HG03460 (cell line): Measurements from ENCODE around the gene ATP8A1.

Experiments used
- ATAC-seq: cut with Tn5 transposase; IDR thresholded peaks from one replicate; pipeline ENCODE4 v1.9.1; 2021; ENCODE audit not compliant: unreplicated experiment

ATP8A1 gene

GRCh38 chr4:42627885-42628646 is 28.8 kb downstream of the ATP8A1 start:
- peak; percentile 92 for ATAC-seq

- ATAC-seq: no peak
Observed at GRCh38 chr4:42626629-42627146, 30.2 kb downstream of the ATP8A1 start.

GRCh38 chr4:42625329-42625728 is 31.6 kb downstream of the ATP8A1 start:
- no peak for ATAC-seq

- ATAC-seq: no peak
Observed at GRCh38 chr4:42624551-42624950, 32.4 kb downstream of the ATP8A1 start.

- no peak for ATAC-seq
Observed at GRCh38 chr4:42618023-42618422, 38.9 kb downstream of the ATP8A1 start.

GRCh38 chr4:42617030-42617429 is 39.9 kb downstream of the ATP8A1 start:
- no peak for ATAC-seq

GRCh38 chr4:42616572-42616971 is 40.3 kb downstream of the ATP8A1 start:
- ATAC-seq: no peak

- no peak for ATAC-seq
Observed at GRCh38 chr4:42615131-42615763, 41.7 kb downstream of the ATP8A1 start.

GRCh38 chr4:42612898-42613297 is 44.0 kb downstream of the ATP8A1 start:
- no peak for ATAC-seq

- ATAC-seq: no peak
Observed at GRCh38 chr4:42610941-42611340, 46.0 kb downstream of the ATP8A1 start.

- no peak for ATAC-seq
Observed at GRCh38 chr4:42609051-42609450, 47.9 kb downstream of the ATP8A1 start.

GRCh38 chr4:42608551-42608950 is 48.4 kb downstream of the ATP8A1 start:
- no peak for ATAC-seq

- no peak for ATAC-seq
Observed at GRCh38 chr4:42607011-42607726, 49.7 kb downstream of the ATP8A1 start.

- no peak for ATAC-seq
Observed at GRCh38 chr4:42605264-42605663, 51.6 kb downstream of the ATP8A1 start.

GRCh38 chr4:42603862-42604261 is 53.0 kb downstream of the ATP8A1 start:
- ATAC-seq: no peak

- ATAC-seq: no peak
Observed at GRCh38 chr4:42600578-42600977, 56.3 kb downstream of the ATP8A1 start.

GRCh38 chr4:42596918-42597317 is 60.0 kb downstream of the ATP8A1 start:
- peak; percentile 90 for ATAC-seq

- no peak for ATAC-seq
Observed at GRCh38 chr4:42594888-42595287, 62.0 kb downstream of the ATP8A1 start.

- ATAC-seq: no peak
Observed at GRCh38 chr4:42588909-42589308, 68.0 kb downstream of the ATP8A1 start.

- no peak for ATAC-seq
Observed at GRCh38 chr4:42586775-42587174, 70.1 kb downstream of the ATP8A1 start.

GRCh38 chr4:42579903-42580302 is 77.0 kb downstream of the ATP8A1 start:
- no peak for ATAC-seq

- ATAC-seq: no peak
Observed at GRCh38 chr4:42578187-42578586, 78.7 kb downstream of the ATP8A1 start.
